BLaER1 (cell line): Measurements from ENCODE around the gene TYMP.

Experiments
- H3K27ac ChIP-seq: shearing (Covaris generic); formaldehyde crosslinking; 2 replicates; pipeline ENCODE4 v1.8.1; 2022
- H3K27me3 ChIP-seq: shearing (Covaris generic); formaldehyde crosslinking; 2 replicates; pipeline ENCODE4 v1.8.1; 2022
- H3K36me3 ChIP-seq: shearing (Covaris generic); formaldehyde crosslinking; 2 replicates; pipeline ENCODE4 v1.8.1; 2022
- H3K4me1 ChIP-seq: shearing (Covaris generic); formaldehyde crosslinking; 2 replicates; pipeline ENCODE4 v1.8.1; 2022
- H3K4me2 ChIP-seq: shearing (Covaris generic); formaldehyde crosslinking; 2 replicates; pipeline ENCODE4 v1.8.1; 2022
- H3K4me3 ChIP-seq: shearing (Covaris generic); formaldehyde crosslinking; 2 replicates; pipeline ENCODE4 v1.8.1; 2022
- H3K9ac ChIP-seq: shearing (Covaris generic); formaldehyde crosslinking; 2 replicates; pipeline ENCODE4 v1.8.1; 2022
- H3K9me3 ChIP-seq: shearing (Covaris generic); formaldehyde crosslinking; 2 replicates; pipeline ENCODE4 v1.8.1; 2022
- H4K20me1 ChIP-seq: shearing (Covaris generic); formaldehyde crosslinking; 2 replicates; pipeline ENCODE4 v1.8.1; 2022
- Cebpa-rat ChIP-seq: shearing (Covaris generic); IDR thresholded peaks from 2 replicates; pipeline ENCODE4 v1.8.1; 2022

TYMP gene

DNA sequence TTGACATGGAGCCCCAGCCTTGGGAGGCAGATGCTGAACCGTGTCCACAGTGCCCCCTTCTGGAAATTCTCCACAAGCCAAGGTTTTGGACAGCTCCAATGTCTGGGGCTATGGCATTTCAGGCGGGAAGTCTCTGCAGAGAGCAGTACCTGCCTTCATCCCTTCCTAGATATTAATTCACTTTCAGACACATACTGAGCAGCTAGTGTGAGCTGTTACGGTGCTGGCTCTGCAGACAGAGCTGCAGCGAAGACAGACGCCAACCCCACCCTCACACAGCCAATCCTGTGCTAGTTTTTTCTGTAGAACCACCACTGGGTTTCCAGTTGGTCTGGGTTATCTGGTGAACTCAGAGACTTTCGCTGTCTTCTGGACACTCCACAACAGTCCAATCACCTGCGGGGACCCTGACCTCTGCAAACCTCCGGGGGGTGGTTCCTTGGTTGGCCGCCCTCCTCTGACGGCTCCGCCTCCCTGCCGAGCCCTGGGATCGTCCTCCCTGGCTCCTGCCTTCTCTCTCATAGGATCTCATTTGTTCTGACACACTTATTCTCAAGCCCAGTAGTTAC lies 31.4 kb downstream of the TYMP start:
- Histone ChIP-seq H3K9me3 (no peaks in the 10 kb centered on the region), H4K20me1 (peaks cover 13% of the 10 kb centered on the region; the same call in 1 of the 2 replicates), H3K27me3 (no peaks in the 10 kb centered on the region), H3K4me1 (peaks cover 52% of the 10 kb centered on the region), H3K4me3 (no peak overlapping the region), H3K36me3 (peaks cover 17% of the 10 kb centered on the region), H3K4me2 (peak overlapping the region; percentile 73), H3K27ac (no peak overlapping the region), H3K9ac (peak overlapping the region; percentile 40; the same call in 1 of the 2 replicates)
- TF ChIP-seq Cebpa-rat, result no peak

- Histone ChIP-seq H4K20me1 (no peaks in the 10 kb centered on the region), H3K9ac (no peak overlapping the region), H3K27me3 (no peaks in the 10 kb centered on the region), H3K4me2 (no peak overlapping the region), H3K36me3 (peaks cover 4% of the 10 kb centered on the region), H3K4me3 (no peak overlapping the region), H3K4me1 (peaks cover 43% of the 10 kb centered on the region), H3K27ac (no peak overlapping the region), H3K9me3 (no peaks in the 10 kb centered on the region)
- TF ChIP-seq Cebpa-rat, result no peak
Measured at GRCh38 chr22:50497093-50497492, 32.7 kb downstream of the TYMP start.

DNA sequence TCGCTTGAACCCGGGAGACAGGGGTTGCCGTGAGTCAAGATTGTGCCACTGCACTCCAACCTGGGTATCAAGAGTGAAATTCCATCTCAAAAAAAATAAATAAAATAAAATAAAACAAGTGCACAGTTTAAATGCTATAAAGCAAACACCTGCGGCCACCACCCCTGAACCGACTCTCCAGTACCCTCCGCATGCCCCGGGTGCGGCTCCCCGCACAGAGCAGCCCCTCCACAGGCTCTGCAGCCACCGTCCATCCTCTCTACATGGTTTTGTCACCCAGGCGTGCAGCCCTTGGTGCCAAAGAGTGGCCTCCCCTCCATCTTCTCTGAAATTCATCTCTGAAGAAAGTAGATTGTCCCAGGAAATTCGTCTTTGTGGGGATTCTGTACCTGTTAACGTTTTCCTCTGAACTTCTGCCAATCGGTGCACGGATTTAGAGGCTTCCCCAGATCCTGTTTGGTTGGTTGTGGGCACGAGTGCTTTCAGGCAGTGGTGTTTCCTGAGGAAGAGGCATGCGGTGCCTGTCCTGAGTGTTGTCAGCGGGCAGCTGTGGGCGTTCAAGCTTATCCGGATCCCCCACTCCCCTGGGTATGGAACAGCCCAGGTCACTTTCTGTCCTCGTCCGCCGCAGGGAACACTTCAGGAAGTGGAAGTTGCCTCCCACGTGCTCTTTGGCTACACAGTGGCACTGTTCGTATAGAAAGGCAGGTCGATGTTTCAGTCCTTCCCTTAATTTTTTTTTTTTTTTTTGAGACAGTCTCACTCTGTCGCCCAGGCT lies 39.1 kb downstream of the TYMP start:
- TF ChIP-seq Cebpa-rat, result no peak
- peak overlapping the region; percentile 19; the same call in 1 of the 2 replicates for H3K9ac ChIP-seq
- H3K27ac ChIP-seq, result peak overlapping the region; percentile 48; the same call in 1 of the 2 replicates
- no peaks in the 10 kb centered on the region for H3K9me3 ChIP-seq
- peak overlapping the region; percentile 19; the same call in 1 of the 2 replicates for H3K4me3 ChIP-seq
- H3K4me1 ChIP-seq, result peaks cover 55% of the 10 kb centered on the region
- peak overlapping the region; percentile 82 for H3K4me2 ChIP-seq
- no peaks in the 10 kb centered on the region for H3K27me3 ChIP-seq
- no peaks in the 10 kb centered on the region for H3K36me3 ChIP-seq
- H4K20me1 ChIP-seq, result no peaks in the 10 kb centered on the region

DNA sequence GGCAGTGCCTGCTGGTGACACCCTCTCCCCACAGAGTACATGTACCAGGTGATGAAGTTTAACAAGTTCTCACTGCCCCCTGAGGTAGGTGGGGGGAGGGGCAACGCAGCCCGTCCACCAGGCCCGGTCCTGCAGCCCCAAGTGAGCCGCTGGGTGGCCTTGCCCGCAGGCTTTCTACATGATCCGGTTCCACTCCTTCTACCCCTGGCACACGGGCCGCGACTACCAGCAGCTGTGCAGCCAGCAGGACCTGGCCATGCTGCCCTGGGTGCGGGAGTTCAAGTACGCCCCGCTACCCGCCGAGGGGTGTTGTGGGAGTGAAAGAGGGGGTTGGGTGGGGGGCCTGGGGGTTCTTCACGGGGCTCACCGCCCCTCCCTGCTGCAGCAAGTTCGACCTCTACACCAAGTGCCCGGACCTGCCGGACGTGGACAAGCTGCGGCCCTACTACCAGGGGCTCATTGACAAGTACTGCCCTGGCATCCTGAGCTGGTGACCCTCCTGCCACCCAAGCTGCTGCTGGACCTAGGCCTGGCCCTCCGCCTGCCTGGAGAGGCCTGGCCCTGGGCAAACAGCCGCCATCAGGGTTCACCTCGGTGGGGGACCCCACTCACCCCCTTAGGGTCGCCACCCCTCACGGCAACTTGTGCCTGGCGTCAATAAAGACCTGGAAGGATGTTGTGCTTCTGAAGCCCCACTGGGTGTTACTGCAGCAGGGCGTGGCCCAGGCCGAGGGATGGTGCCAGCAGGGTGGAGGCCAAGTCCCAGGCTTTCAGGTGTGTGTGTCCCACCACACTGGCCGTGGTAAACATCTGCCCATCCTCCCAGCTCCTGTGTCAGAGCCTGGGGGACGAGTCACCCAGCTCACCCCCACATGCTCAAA lies 40.2 kb downstream of the TYMP start:
- Histone ChIP-seq H3K4me2 (peak overlapping the region; percentile 82), H3K27ac (no peak overlapping the region), H3K36me3 (no peaks in the 10 kb centered on the region), H4K20me1 (peaks cover under 1% of the 10 kb centered on the region; the same call in 1 of the 2 replicates), H3K9ac (no peak overlapping the region), H3K4me1 (peaks cover 62% of the 10 kb centered on the region), H3K9me3 (no peaks in the 10 kb centered on the region), H3K4me3 (no peak overlapping the region), H3K27me3 (no peaks in the 10 kb centered on the region)
- TF ChIP-seq Cebpa-rat, result no peak

GRCh38 chr22:50488886-50489285 lies 40.9 kb downstream of the TYMP start:
- H3K9me3 ChIP-seq, result no peaks in the 10 kb centered on the region
- H3K9ac ChIP-seq, result no peak overlapping the region
- no peaks in the 10 kb centered on the region for H3K36me3 ChIP-seq

GRCh38 chr22:50488006-50488677 lies 41.7 kb downstream of the TYMP start:
- Histone ChIP-seq H3K4me2 (peak overlapping the region; percentile 70), H3K36me3 (no peaks in the 10 kb centered on the region), H3K27me3 (0 out of 2 replicates have a peak, but pooled peaks cover under 1% of the 10 kb centered on the region), H3K27ac (no peak overlapping the region), H3K9me3 (no peaks in the 10 kb centered on the region), H3K4me1 (peaks cover 76% of the 10 kb centered on the region), H3K4me3 (no peak overlapping the region), H3K9ac (no peak overlapping the region), H4K20me1 (peaks cover 15% of the 10 kb centered on the region; the same call in 1 of the 2 replicates)
- no peak for TF ChIP-seq Cebpa-rat

More at GRCh38 chr22:50488886-50489285, 40.9 kb downstream of the TYMP start:
- Histone ChIP-seq H3K4me2 (no peak overlapping the region), H4K20me1 (peaks cover 7% of the 10 kb centered on the region; the same call in 1 of the 2 replicates), H3K4me1 (peaks cover 69% of the 10 kb centered on the region), H3K4me3 (no peak overlapping the region), H3K27me3 (no peaks in the 10 kb centered on the region), H3K27ac (no peak overlapping the region)
- TF ChIP-seq Cebpa-rat, result no peak

DNA sequence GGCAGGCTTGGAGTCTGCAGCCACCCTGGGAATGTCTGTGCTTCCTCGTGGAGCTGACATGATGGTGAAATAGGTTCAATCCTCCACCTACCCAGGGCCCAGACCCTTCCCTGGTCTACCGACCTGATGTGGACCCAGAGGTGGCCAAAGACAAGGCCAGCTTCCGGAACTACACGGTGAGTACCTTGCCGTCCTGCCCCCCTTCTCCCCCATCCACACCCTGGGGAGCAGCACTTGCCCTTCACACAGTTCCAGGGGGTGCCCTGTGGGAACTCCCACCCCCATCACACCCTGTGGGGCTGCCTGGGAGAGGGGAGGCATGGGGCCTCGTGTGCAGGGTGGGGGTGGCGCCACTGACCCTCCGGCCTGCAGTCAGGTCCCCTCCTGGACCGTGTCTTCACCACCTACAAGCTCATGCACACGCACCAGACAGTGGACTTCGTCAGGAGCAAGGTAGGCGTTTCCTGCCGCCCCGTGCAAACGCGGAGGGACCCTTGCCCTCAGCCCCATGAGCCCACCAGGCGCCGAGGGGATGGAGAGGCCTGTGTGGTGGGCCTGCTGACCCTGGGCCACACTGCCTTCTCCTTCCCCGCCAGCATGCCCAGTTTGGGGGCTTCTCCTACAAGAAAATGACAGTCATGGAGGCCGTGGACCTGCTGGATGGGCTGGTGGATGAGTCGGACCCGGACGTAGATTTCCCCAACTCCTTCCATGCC lies 42.4 kb downstream of the TYMP start:
- H3K4me2 ChIP-seq, result peak overlapping the region; percentile 70
- peaks cover 83% of the 10 kb centered on the region for H3K4me1 ChIP-seq
- H3K27ac ChIP-seq, result peak overlapping the region; percentile 71
- H4K20me1 ChIP-seq, result peaks cover 22% of the 10 kb centered on the region; the same call in 1 of the 2 replicates
- H3K36me3 ChIP-seq, result no peaks in the 10 kb centered on the region
- H3K4me3 ChIP-seq, result peak overlapping the region; percentile 11; the same call in 1 of the 2 replicates
- no peak for TF ChIP-seq Cebpa-rat
- peaks cover 7% of the 10 kb centered on the region; the same call in 1 of the 2 replicates for H3K27me3 ChIP-seq
- no peaks in the 10 kb centered on the region for H3K9me3 ChIP-seq
- peak overlapping the region; percentile 49 for H3K9ac ChIP-seq

DNA sequence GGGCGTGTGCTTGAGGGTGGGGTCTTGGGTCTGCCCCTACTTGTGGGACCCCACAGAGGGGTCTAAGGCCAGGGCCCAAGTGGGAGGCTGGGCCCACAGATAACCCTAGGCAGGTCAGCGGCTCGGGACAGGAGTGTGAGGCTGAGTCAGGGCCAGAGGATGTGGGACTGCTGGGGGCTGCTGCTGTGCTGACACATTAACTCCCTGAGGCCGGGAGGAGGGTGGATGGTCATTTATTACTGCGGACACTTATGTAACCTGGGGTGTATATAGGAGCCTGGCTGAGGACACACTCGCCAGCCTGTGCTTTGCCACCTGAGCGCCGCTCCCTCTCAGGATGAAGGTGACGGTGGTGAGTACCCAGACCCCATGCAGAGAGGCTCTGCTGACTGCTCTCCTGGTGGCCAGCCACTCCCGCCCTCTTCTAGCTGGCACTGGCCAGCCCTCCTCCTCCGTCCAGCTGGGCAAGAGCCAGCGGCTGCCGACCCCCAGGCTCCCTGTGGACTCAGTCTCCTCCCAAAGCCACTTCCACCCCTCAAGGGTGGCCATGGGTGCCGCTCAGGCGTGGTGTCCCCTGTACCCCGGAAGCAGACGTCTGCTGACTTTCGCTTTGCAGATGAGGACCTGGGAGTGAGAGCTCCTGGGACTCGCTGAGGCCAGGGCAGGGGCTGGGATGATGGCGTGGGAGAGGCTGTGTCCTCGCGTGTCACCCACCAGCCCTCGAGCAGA lies 43.1 kb downstream of the TYMP start, which contains the start of gene MIOX:
Gene MIOX, plus strand, starts transcription at position 299 of the 729 bp plus-strand sequence. Its CDS starts 39 bp downstream, at position 338.
- peak within 1 kb of the TSS; percentile 49 for H3K9ac ChIP-seq
- no peak for TF ChIP-seq Cebpa-rat
- peak within 1 kb of the TSS; percentile 71 for H3K27ac ChIP-seq
- peaks cover 14% of the 10 kb centered on the region; the same call in 1 of the 2 replicates for H3K27me3 ChIP-seq
- H4K20me1 ChIP-seq, result peaks cover 25% of the 10 kb centered on the region; the same call in 1 of the 2 replicates
- H3K4me1 ChIP-seq, result peaks cover 89% of the 10 kb centered on the region
- H3K4me2 ChIP-seq, result peak within 1 kb of the TSS; percentile 70
- peak within 1 kb of the TSS; percentile 11; the same call in 1 of the 2 replicates for H3K4me3 ChIP-seq
- H3K9me3 ChIP-seq, result no peaks in the 10 kb centered on the region
- no peaks in the 10 kb centered on the region for H3K36me3 ChIP-seq
